ENCODE results near the gene PC.
A peak's percentile ranks its signal among the peaks of the same experiment; 100 is the strongest.
"Not testable (repeated sequence)": the region's sequence is repeated elsewhere in the genome, so short reads cannot be mapped to it uniquely, and the experiment has no call there.

PC gene

DNA sequence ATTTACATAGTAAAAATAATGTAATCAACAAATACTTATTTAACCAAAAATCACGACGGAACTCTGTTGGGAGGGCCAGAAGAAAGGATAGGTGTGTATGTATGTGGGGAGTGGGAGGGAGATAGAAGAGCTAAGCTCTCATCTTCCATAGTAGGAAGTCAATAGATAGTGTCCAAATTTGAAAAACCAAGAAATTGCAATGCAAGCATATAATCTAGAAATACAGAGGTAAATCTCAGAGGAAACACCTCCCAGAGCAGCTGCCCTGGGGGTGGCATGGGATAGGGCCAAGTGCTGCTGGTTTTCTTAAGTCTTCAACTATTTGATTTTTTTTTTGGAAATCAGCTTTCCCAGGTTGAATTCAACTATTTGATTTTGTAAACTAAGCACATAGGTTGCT lies 33.9 kb upstream of the PC start:
- DNase-seq (ENCODE audit: low spot score) (no peak), ATAC-seq (ENCODE audit: low read depth) (no peak)
- Histone ChIP-seq H3K4me3 (ENCODE audit: severe bottlenecking) (no peak overlapping the region), H3K9me3 (ENCODE audit: severe bottlenecking) (no peaks in the 10 kb centered on the region), H3K36me3 (ENCODE audit: low read depth) (no peaks in the 10 kb centered on the region), H3K27me3 (ENCODE audit: insufficient read depth, poor library complexity, severe bottlenecking) (no peaks in the 10 kb centered on the region), H3K27ac (ENCODE audit: poor library complexity, severe bottlenecking) (no peak overlapping the region), H3K4me1 (ENCODE audit: insufficient read depth, poor library complexity, severe bottlenecking) (no peaks in the 10 kb centered on the region)
- TF ChIP-seq, protein P1, sequence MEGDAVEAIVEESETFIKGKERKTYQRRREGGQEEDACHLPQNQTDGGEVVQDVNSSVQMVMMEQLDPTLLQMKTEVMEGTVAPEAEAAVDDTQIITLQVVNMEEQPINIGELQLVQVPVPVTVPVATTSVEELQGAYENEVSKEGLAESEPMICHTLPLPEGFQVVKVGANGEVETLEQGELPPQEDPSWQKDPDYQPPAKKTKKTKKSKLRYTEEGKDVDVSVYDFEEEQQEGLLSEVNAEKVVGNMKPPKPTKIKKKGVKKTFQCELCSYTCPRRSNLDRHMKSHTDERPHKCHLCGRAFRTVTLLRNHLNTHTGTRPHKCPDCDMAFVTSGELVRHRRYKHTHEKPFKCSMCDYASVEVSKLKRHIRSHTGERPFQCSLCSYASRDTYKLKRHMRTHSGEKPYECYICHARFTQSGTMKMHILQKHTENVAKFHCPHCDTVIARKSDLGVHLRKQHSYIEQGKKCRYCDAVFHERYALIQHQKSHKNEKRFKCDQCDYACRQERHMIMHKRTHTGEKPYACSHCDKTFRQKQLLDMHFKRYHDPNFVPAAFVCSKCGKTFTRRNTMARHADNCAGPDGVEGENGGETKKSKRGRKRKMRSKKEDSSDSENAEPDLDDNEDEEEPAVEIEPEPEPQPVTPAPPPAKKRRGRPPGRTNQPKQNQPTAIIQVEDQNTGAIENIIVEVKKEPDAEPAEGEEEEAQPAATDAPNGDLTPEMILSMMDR (IDR thresholded peaks at IDR 0.05; ENCODE audit: poor library complexity, severe bottlenecking): no peak

DNA sequence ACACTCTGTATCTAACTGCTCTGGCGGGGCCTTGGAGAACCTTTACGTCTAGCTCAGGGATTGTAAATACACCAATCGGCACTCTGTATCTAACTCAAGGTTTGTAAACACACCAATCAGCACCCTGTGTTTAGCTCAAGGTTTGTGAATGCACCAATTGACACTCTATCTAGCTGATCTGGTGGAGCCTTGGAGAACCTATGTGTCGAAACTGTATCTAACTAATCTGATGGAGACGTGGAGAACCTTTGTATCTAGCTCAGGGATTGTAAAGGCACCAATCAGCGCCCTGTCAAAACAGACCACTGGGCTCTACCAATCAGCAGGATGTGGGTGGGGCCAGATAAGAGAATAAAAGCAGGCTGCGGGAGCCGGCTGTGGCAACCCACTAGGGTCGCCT lies 31.2 kb upstream of the PC start:
- DNase-seq (ENCODE audit: low spot score); H3K9me3 ChIP-seq (ENCODE audit: severe bottlenecking); H3K27ac ChIP-seq (ENCODE audit: poor library complexity, severe bottlenecking); ATAC-seq (ENCODE audit: low read depth); H3K27me3 ChIP-seq (ENCODE audit: insufficient read depth, poor library complexity, severe bottlenecking); H3K4me3 ChIP-seq (ENCODE audit: severe bottlenecking); H3K36me3 ChIP-seq (ENCODE audit: low read depth): not testable (repeated sequence)
- peaks cover 11% of the 10 kb centered on the region for H3K4me1 ChIP-seq (ENCODE audit: insufficient read depth, poor library complexity, severe bottlenecking)

DNA sequence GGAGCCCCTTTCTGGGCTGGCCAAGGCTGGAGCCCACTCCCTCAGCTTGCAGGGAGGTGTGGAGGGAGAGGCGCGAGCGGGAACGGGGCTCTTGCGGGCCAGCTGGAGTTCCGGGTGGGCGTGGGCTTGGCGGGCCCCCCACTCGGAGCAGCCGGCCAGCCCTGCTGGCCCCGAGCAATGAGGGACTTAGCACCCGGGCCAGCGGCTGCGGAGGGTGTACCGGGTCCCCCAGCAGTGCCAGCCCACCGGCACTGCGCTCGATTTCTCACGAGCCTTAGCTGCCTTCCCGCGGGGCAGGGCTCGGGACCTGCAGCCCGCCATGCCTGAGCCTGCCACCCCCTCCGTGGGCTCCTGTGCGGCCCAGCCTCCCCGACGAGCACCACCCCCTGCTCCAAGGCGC lies 30.6 kb upstream of the PC start:
- H3K4me1 ChIP-seq (ENCODE audit: insufficient read depth, poor library complexity, severe bottlenecking): peaks cover 17% of the 10 kb centered on the region
- H3K27me3 ChIP-seq (ENCODE audit: insufficient read depth, poor library complexity, severe bottlenecking); H3K4me3 ChIP-seq (ENCODE audit: severe bottlenecking); ATAC-seq (ENCODE audit: low read depth); H3K36me3 ChIP-seq (ENCODE audit: low read depth); H3K9me3 ChIP-seq (ENCODE audit: severe bottlenecking); DNase-seq (ENCODE audit: low spot score); H3K27ac ChIP-seq (ENCODE audit: poor library complexity, severe bottlenecking): not testable (repeated sequence)

DNA sequence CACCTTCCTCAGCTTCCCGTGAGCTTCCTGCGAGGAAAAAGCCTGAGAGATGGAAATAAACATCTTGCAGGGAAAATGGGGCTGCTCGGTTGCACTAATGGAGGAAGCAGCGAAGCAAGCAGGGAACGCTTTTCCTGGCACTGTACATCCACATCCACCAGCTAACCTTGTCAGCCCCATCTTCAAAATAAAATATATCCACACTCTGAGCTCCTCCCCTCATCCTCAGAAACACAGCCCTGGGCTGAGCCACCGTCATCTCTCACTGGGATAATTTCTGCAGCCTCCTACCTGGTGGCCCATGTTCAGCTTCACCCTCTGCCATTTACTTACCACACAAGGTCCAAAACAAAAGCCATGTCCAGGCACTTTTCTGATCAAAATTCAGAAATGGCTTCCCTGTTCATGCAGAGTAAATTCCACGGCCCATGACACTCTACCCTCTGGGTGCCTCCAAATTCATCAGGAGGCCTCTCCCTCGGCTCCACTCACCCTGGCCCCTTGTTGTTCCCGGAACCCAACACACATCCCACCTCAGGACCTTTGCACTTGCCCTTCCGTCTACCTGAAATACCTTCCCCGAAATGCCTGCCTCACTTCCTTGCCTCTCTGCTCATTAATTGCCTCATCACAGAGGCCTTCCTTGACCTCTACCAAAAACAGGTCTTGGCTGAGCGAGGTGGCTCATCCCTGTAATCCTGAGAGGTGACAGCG lies 29.9 kb upstream of the PC start:
- no peaks in the 10 kb centered on the region for H3K9me3 ChIP-seq (ENCODE audit: severe bottlenecking)
- ATAC-seq (ENCODE audit: low read depth): no peak
- no peak overlapping the region for H3K27ac ChIP-seq (ENCODE audit: poor library complexity, severe bottlenecking)
- DNase-seq (ENCODE audit: low spot score): no peak
- H3K4me1 ChIP-seq (ENCODE audit: insufficient read depth, poor library complexity, severe bottlenecking): peaks cover 21% of the 10 kb centered on the region
- TF ChIP-seq, protein P1 (IDR thresholded peaks at IDR 0.05; ENCODE audit: poor library complexity, severe bottlenecking): no peak
- no peak overlapping the region for H3K4me3 ChIP-seq (ENCODE audit: severe bottlenecking)
- H3K27me3 ChIP-seq (ENCODE audit: insufficient read depth, poor library complexity, severe bottlenecking): no peaks in the 10 kb centered on the region
- H3K36me3 ChIP-seq (ENCODE audit: low read depth): no peaks in the 10 kb centered on the region

DNA sequence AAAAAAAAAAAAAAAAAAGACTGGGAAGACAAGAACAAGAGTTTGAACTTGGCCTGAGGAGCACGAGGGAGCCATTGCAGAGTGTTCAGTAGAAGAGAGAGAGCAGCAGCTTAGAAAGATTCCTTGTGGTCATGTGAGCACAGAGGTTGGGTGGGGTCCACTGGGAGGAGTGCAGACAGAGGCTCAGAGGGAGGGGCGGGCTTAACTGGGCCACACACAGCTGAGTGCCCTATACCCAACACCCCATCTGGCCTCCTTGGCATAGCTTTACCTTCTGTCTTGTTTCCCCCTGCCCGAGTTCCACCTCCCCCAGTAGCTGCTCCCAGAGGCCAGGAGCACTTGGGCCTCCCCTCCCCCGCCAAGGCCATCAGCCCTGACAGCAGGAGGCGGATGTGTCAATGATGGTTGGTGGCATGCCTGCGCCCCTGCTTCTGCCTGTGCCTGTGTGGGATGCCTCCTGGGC lies 29.0 kb upstream of the PC start:
- Histone ChIP-seq H3K4me1 (ENCODE audit: insufficient read depth, poor library complexity, severe bottlenecking) (peaks cover 23% of the 10 kb centered on the region), H3K4me3 (ENCODE audit: severe bottlenecking) (no peak overlapping the region), H3K36me3 (ENCODE audit: low read depth) (no peaks in the 10 kb centered on the region), H3K27me3 (ENCODE audit: insufficient read depth, poor library complexity, severe bottlenecking) (no peaks in the 10 kb centered on the region), H3K9me3 (ENCODE audit: severe bottlenecking) (no peaks in the 10 kb centered on the region), H3K27ac (ENCODE audit: poor library complexity, severe bottlenecking) (no peak overlapping the region)
- TF ChIP-seq, protein P1 (IDR thresholded peaks at IDR 0.05; ENCODE audit: poor library complexity, severe bottlenecking): no peak
- ATAC-seq (ENCODE audit: low read depth): no peak
- no peak for DNase-seq (ENCODE audit: low spot score)

DNA sequence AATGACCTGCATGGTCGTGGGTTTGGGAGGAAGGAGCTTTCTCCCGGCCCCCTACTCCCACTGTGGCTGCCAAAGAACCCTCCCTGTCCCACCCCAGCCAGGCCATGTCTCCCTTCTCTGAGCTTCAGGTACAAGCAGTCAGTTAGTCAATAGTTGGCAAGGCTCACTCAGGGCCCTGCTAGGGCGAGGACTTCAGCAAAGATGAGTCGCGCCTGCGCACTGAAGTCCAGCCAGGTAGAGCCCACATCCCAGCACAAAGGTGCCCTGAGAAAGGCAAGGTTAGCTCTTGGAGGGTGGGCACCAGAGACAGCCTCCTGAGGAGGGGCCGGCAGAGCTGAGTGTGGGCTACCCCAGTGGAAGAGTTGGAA lies 28.0 kb upstream of the PC start:
- Histone ChIP-seq H3K4me3 (ENCODE audit: severe bottlenecking) (no peak overlapping the region), H3K4me1 (ENCODE audit: insufficient read depth, poor library complexity, severe bottlenecking) (peaks cover 24% of the 10 kb centered on the region), H3K9me3 (ENCODE audit: severe bottlenecking) (no peaks in the 10 kb centered on the region), H3K36me3 (ENCODE audit: low read depth) (no peaks in the 10 kb centered on the region), H3K27me3 (ENCODE audit: insufficient read depth, poor library complexity, severe bottlenecking) (no peaks in the 10 kb centered on the region), H3K27ac (ENCODE audit: poor library complexity, severe bottlenecking) (no peak overlapping the region)
- ATAC-seq (ENCODE audit: low read depth) (peak; percentile 43; the same call in 1 of the 3 replicates), DNase-seq (ENCODE audit: low spot score) (no peak)
- TF ChIP-seq, protein P1 (IDR thresholded peaks at IDR 0.05; ENCODE audit: poor library complexity, severe bottlenecking): no peak
